Stimulated activated CD8-positive, alpha-beta memory T cell treated with anti-CD3 and anti-CD28 coated beads, Interleukin-4, amount 100 ng/mL, for 24 hours (primary cell): ENCODE measurements around the gene FAM227A.
"Not testable (repeated sequence)": the region's sequence is repeated elsewhere in the genome, so short reads cannot be mapped to it uniquely, and the experiment has no call there.

ENCODE experiments used
- DNase-seq: peaks from one replicate; pipeline ENCODE4 v3.0.0-alpha.2; 2020; ENCODE audit warnings: low read depth

Gene FAM227A

DNA sequence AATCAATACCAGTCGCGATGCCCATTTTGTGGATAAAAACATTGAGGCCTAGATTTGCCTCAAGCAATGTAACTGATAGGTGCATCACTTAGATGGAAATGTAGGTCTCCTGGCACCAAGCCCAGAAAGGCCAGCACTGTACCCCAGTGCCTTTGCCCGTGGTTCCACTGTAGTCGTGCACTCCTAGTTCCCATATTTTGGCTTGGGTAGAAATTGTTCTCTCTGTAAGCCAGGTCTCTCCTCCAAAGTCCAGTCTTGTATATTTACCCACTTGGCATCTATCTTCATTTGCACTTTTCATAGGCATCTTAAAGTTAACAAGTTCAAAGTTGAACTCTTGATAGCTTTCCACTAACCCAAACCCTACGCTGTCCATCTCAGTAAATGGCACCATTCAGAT lies 44.6 kb downstream of the FAM227A start:
- DNase-seq: no peak

DNA sequence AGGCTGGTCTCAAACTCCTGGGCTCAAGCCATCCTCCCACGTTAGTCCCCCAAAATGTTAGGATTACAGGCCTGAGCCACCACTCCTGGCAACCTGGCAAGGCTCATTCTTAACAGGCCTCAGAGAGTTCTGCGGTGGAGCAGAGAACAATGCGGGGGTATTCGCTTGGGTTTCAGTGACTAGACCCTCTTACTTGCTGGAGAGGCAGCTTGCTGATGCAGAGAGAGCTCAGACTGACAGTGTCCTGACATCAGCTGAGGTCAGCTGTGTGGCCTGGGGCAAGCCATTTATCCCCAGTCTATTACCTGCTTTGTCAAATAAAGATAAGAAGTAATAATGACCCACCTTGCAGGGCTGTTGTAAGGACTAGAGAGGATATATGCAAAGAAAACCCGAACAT lies 46.0 kb downstream of the FAM227A start:
- DNase-seq: no peak

DNA sequence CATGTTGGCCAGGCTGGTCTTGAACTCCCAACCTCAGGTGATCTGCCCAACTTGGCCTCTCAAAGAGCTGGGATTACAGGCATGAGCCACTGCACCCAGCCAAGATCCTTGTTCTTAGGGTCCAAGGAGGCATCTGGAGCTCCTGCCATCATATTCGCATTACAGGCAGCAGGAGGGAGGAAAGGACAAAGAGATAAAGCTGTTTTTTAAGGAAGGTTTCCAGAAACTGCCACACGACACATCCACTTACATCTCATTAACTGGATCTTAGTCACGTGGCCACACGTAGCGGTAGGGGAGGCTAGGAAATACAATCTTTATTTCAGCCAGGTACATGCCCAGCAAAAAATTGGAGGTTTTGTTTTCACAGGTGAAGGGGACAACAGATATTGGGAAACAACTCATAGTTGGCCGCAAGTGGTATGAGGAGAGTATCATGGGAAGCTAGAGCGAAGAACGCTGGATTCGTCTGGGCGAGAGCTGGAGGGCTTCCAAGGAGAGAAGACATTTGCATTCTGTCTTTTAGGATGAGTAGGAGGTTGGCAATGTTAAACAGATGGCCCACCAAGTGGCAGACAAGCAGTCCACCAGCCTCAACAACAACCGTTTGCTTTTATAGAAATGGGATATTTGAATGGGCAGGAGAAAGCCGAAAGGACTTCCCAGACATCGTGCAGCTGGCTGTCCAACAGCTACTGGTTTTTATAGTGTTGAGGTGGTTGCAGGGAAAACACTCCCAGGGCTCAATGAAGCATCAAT lies 47.0 kb downstream of the FAM227A start:
- no peak for DNase-seq

DNA sequence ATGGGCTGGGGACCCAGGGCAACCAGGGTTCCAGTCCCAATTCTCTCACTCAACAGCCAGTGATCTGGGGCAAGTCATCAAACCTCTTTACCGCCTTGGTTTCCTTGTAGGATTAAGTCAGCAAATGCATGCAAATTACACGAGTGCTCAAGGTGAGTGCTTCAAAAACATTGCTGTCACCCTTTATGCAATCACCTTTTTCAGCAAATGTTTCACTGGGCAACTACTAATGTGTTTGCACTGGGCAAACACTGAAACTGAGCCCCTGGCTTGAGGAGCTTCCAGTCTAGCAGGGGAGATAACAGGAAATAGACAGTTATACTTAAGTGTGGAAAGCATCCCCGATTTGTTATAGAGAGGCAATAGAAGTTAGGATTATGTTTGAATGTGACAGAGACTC lies 48.5 kb downstream of the FAM227A start:
- DNase-seq: no peak

DNA sequence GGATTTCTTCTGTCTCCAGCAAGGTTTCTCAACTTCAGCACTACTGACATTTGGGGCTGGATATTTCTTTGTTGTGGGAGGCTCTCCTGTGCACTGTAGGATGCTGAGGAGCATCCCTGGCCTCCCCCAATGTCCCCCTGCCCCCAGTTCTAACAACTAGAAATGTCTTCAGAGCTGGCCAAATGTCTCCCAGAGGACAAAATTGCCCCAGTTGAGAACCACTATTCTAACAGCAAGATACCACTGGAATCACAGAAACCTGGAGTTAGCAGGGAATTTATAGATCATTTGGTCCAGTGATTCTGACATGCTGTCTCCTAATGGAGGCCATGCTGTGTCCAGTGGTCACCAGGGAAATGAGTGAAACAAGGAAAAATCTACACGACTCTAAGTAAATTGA lies 54.0 kb downstream of the FAM227A start:
- DNase-seq: no peak

DNA sequence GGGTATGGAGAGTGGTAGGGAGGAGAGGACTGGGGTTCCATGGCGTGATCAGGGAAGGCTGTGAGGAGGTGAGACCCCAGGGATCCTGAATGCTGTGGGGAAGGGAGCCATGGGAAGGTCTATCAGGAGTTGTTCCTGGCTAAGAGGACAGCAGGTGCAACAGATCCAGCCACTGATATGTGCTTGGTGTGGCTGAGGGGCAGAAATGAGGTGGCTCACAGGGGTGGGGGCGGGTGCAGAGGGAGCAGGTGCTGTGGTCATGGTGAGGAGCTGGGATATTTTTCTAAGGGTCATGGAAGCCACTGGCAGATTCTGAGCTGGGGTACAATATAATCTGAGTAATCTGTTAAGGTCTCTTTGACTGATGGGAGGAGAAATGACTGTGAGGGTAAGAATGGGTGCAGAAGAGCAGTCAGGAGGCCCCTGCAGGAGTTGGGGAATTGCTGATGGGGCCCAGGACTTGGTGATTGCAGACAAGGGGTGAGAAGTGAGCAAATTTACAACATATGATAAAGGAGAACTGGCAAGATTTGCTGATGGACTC lies 54.9 kb downstream of the FAM227A start:
- DNase-seq: no peak

DNA sequence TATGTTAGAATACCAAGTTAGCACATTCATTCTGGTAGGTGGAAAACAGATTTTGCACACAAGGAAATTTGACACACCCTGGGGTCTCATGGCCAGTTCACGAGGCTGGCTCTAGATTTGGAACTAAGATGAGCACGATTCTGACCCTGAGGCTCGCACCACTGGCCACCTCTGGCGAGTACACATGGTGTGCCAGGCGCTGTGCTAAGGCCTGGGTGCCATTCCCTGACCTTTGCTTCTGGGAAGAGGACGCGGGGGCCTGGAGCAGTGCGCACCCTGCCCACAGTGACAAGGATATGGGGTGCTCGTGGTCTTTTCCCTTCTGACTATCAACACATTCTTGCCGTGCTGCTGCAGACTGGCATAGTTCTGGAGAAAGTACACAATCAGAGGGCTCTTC lies 56.7 kb downstream of the FAM227A start:
- DNase-seq: no peak

DNA sequence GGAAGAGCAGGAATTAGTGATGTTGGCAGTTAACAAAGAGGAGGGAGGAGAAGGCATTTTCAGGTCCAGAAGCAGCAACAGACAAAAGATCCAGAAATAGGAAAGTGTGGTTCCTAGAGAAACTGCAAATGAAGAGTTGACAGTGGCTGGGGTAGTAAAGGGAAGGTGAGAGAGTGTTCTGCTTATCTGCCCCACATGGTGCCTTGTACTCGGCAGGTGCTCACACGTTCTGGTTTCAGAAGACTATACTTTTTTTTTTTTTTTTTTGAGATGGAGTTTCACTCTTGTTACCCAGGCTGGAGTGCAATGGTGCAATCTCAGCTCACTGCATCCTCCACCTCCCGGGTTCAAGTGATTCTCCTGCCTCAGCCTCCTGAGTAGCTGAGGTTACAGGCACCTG lies 73.3 kb downstream of the FAM227A start:
- not testable (repeated sequence) for DNase-seq

DNA sequence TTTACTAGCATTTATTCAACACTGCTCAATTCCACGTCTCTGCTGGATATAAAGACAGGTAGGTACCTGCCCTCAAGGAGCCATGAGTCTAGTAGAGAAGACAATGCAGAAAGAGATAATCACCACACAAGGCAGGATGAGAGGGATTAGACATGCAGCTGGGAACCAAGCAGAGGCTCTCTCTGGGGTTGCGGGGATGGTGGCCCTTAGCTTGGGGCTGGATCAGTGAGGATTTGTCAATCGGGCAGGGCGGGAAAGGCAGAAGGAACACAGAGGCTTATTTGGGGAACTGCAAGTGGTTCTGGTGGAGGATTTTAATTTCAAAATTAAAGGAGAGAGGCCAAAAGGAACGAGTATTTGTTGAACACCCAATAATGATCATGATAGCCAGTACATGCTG lies 77.7 kb downstream of the FAM227A start:
- no peak for DNase-seq

DNA sequence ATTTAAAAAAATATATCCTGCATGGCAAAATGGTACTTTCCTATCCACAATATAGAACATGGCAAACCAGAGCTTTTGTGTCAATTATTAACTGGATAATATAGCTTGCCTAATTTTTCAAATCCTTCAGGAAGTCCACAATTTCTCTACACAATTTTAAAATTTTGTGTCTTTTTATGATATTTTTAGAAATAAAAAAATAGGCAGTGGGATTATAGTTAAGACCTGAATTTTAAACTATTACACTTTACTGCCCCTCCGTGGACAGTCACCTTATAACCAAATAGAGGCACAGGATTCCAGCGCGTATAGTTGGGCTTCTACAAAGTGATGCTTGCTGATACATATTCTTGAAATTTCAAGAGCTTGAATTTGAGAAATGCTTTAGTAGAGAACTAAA lies 84.1 kb downstream of the FAM227A start:
- no peak for DNase-seq

DNA sequence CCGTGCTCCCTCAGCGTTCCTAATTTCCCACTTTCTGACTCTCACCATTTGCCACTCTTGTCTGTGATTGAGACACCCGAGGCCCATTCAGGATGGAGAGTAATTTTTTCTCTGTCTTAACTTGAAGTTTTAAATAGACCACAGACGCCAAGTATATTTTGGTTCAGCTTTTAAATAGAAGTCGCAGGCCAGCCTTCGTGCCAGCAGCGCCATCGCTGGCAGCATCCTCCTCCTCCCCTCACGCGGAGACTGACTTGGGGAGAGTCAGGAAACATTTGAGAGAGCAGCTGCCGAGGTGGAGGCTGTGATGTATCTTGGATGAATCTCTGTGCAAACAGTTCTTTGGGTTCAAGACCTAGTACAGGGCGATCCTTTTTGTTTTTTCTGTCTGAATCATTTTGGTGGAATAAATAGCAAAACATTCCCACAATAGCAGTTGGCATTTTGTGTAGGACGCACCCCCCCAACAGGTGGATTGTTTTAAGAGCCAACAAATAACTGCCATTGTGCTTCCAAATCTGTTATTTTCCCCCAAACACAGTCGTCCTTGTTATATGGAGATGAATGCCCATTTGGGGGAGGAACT lies 85.3 kb downstream of the FAM227A start:
- DNase-seq: no peak

DNA sequence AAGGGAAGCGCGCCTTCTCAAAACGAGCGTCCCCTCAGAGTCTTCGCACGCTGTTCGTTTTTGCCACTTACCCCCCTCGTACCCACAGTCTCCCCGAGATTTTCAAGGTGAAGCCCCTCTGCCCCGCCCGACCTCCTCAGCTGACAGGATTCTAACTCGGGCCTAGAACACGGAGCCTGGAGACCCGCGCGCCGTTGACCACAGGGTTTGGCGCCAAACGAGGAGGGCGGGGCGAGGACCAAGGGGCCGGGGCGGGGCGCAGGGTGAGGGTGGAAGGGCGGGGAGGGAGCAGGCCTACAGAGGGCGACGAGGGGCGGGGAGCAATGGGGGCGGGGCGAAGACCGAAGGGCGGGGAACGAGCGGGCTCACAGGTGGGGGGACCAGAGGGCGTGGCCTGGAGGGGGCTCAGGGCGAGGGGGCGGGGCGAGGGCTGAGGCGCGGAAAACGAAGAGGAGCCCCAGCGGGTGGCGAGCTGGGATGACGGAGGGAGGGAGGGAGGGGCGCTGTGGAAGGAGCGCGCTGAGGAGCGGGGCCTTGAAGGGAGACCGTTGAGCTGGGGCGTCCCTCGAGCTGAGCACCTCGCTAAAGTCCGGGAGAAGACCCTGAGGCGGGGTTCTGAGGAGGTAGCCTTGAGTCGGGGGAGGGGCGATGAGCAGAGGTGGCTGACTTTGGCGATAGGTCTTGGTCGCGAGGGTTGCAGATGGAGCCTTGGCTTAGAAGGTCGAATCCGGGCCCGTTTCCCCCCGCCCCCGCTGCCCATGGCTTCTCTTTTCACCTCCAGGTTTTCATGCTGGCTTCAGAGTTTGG lies 86.0 kb downstream of the FAM227A start, which contains the start of gene DMC1:
Gene DMC1 (minus strand): TSS at position 212 of the 807 bp plus-strand sequence. CDS start 1,927 bp downstream, outside the sequence.
- peak; percentile 96 for DNase-seq

DNA sequence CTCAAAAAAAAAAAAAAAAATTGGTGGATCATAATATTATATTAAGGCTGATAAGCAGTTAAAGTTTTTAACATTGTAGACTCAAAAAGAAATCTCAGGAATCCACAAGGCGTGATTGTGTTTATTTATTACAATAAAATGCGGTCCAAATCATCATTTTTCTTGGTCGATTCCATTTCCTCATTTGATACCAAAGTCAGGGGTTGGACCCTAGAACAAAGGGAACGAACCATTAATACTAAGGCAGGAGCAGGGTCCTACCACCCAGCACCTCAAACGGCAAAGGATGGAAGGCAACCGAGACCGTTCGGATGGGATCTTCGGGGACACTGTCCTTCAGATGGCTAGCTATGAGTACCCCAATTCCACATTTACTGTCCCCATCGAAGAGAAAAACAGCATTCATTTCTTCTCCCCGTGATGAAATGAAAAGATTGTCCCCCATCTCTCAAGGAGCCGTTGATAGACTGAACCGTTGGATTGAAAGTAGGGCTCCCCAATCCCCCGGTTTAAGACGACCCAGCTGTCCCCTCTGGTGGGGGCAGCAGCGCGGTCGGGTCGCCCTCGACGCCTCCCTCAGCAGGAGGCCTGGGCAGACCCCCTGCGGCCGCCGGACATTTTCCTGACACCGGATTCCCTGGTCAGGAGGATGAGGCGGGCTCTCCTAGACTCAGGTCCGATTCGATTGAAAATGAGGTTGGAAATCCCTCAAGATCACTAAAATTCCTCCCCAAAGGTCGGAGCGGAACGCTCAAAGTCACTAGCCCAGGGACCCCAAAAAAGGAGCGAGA lies 86.8 kb downstream of the FAM227A start:
- DNase-seq: no peak

DNA sequence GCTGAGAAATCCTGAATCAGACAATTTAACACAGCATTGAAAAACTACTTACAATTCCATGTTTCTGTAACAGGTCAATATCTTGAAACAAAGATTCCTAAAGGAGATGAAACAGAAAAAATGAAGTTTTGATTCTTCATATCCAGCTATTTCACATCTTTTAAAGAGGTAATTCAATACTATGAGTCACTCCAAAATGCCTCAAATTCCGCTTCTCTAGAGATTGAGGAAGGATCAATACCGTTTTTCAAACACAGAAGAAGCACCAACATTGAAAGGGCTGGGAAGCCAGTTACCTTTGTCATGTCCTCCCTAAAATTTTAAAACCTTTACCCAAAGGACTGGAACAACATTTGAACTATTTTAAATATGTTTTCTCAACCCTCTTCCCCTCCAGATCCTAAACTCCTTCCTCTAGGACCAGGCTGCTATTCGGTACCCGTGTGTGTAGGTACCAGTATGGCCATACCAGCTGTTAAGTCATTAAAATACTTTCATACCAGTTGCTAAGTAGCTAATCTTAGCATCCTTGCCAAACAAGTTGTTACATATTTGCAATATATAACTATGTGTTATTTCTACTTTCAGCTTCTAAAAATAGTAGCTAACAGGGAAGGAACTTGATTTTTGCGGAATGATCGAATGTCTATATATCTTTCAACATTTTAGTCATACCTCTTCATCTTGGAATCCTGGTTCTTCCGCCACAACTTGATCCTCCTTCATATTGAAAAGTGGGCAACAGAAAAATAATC lies 88.5 kb downstream of the FAM227A start:
- no peak for DNase-seq

DNA sequence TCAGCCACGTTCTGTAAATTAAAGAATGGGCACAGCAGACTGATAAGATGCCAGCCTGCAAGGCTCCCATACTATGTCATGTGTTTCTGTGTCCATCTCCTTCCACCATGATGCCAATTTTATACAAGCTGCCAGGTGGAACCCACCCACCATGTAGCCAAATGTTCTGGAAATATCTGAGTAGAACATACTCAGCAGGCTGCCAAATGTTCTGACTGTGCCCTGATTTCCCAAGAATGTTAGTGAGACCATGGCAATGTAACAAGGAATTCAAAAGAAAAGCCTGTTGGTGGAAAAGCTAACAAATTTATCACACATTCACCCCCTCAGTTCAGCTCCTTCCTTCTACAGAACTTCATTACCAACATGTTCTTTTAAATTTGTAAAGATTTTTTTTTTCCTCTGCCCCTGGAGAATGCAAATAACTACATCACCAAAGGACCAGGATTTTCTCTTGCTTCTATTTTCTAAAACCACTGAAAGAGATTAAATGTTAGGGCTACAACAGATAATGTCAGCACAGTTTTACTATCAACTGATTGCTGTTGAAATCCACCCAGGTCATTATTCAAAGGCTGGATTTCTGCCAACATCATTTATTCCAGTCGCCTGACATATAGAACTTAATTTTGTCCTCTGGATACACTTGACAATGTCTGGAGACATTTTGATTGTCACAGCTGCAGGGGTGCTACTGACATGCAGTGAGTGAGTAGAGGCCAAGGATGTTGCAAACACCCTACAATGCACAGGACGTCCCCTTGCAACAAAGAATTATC lies 89.3 kb downstream of the FAM227A start:
- no peak for DNase-seq

DNA sequence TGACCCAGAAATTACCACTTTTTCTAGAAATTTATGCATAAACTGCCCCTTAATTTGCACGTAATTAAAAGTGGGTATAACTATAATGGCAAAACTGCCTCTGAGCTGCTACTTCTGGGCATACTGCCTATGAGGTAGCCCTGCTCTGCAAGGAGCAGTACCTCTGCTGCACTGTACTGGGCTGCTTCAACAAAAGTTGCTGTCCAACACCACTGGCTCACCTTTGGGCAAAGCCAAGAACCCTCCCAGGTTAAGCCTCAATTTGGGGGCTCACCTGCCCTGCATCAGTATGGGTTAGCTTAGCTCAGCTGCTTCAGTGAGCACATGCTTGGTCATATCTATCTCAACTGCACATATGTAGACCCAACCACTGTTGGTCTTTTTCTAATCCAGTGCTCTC lies 90.8 kb downstream of the FAM227A start:
- no peak for DNase-seq

DNA sequence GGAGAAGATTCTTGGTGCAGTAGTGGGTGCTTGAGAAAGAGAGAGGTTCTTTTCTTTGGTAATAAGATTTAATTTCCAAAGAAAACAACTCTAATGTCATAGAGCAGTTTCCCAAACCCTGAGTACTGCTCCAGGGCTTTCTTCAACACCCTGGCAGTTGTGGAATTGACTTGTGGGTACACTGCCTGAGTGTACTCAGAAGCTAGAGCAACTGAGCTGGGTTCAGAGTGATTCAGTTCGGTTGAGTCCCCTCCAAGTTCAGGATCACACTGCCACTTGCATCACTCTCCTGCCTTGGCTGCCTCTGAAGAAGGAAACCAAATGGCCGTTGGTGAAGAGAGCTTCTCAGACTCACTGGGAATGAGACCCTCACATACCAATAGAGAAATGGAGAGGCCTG lies 91.5 kb downstream of the FAM227A start:
- DNase-seq: no peak

DNA sequence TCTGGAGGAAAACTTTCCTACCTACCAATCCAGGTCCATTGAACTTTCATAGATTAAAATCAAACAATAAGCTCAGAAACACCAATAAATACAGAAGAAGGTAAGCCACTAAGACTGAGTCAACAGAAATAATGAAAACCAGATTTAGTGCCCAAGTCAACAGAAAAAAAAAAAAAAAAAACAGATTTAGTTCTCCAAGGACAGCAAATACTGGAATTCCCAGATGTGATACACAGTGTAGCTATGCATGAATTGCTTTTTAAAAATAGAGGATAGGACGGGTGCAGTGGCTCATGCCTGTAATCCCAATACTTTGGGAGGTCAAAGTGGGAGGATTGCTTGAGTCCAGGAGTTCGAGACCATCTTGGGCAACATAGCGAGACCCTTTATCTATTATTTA lies 101.9 kb downstream of the FAM227A start:
- DNase-seq: no peak

DNA sequence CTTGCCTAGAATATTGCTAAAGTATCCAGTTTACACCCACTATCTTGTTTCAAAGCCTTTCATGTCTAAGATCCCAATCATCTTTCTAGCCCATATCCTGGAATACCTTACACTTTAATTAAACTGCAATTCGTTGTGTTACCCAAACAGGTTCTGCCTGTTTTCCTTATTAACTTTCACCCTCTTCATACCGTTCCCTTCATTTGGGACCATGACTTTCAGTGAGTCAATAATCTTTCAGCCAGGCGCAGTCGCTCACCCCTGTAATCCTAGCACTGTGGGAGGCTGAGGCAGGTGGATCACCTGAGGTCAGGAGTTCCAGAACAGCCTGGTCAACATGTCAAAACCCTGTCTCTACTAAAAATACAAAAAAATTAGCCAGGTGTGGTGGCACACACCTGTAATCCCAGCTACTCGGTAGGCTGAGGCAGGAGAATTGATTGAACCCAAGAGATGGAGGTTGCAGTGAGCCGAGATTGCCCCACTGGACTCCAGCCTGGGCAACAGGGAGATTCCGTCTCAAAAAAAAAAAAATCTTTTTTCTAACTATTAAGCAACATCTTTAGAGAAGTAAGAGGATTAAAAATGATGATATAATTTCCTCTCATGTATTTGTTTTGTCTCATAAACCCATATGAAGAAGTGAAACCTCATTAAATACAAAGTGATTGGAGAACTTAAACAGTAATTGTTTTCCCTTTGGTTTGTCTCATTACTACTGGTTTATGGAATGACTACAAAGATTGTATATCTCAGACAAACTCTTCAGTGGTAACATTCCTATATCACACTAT lies 106.9 kb downstream of the FAM227A start:
- DNase-seq: no peak

DNA sequence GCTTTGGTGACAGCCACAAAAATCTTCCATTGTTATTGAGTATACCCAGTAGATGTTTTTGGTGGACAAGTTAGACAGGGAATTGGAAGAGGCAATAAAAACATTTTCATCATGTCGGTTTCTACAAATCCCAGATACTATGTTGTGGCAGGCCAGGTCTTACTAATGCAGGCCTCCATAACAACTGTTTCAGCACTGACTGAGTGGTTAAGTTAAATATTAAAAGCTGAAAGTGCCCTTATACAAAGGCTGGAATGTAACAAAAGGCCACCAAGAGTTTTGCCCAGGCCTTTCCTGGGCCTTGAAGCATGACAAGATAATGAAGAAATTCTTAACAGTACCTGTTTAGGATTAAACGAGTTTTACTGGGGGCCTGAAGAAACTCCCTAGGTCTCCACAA lies 115.5 kb downstream of the FAM227A start:
- DNase-seq: no peak
